Measurements from ENCODE around the gene ARMC8.

- TF ChIP-seq CTCF (IDR thresholded peaks at IDR 0.05; ENCODE audit: insufficient read depth, low read depth, low read length) = peak; percentile 52
- TF ChIP-seq EZH2 (IDR thresholded peaks at IDR 0.05; ENCODE audit: insufficient read depth, low read length) = no peak
Observed at GRCh38 chr3:138180375-138181029, 6.6 kb upstream of the ARMC8 start.
